PFSK-1 (cell line): Measurements from ENCODE around the gene U2AF2.

ENCODE experiments used
- FOXP2 ChIP-seq: optimal IDR thresholded peaks from 2 replicates; pipeline ENCODE3; 2011; ENCODE audit warnings: borderline replicate concordance, control low read depth, inconsistent platforms; ENCODE audit not compliant: insufficient read depth; ENCODE audit errors: extremely low read length, extremely low read depth
- POLR2AphosphoS5 ChIP-seq: IDR thresholded peaks from 2 replicates; pipeline ENCODE4 v1.6.1; 2012; ENCODE audit warnings: low read depth, mild to moderate bottlenecking, control low read depth, low read length, moderate library complexity
- REST ChIP-seq, 2 experiments: IDR thresholded peaks; 2 replicates each; pipeline versions ENCODE4 v1.6.1 to v1.8.0; 2011 to 2012; ENCODE audit warnings: low read depth in 2 of 2, low read length in 2 of 2, control low read depth in 1 of 2, inconsistent platforms in 1 of 2, mild to moderate bottlenecking in 1 of 2, moderate library complexity in 1 of 2; ENCODE audit not compliant: insufficient read depth in 1 of 2
- SIN3A ChIP-seq: IDR thresholded peaks from 2 replicates; pipeline ENCODE4 v1.6.1; 2012; ENCODE audit warnings: mild to moderate bottlenecking, low read length, moderate library complexity, borderline replicate concordance; ENCODE audit not compliant: insufficient read depth
- TAF1 ChIP-seq: IDR thresholded peaks from 2 replicates; pipeline ENCODE4 v1.6.1; 2012; ENCODE audit warnings: low read length, control low read depth, borderline replicate concordance; ENCODE audit not compliant: insufficient read depth

The U2AF2 gene

GRCh38 chr19:55645512-55645881 is 9.3 kb upstream of the U2AF2 start:
- TF ChIP-seq TAF1 (no peak), SIN3A (no peak)

- peak; percentile 44; the same call in 1 of the 2 replicates for TF ChIP-seq POLR2AphosphoS5
- no peak for TF ChIP-seq REST (IDR thresholded peaks at IDR 0.05; ENCODE audit: insufficient read depth in 1 of 2, low read depth in 2 of 2, low read length in 2 of 2)
These were observed 7.7 kb upstream of the U2AF2 start for GRCh38 chr19:55646889-55647731.

- TF ChIP-seq POLR2AphosphoS5 (no peak), FOXP2 (peak; percentile 78), TAF1 (0 out of 2 replicates have a peak, but pooled peaks have one; percentile 12)
These were observed 6.9 kb upstream of the U2AF2 start, which contains the start of gene CCDC106 for GRCh38 chr19:55647732-55648584. CCDC106 (plus strand) TSS chr19:55648212; CDS start chr19:55649047, 835 bp downstream.

- TF ChIP-seq SIN3A: no peak
- TF ChIP-seq POLR2AphosphoS5: no peak
- TF ChIP-seq REST (IDR thresholded peaks at IDR 0.05; ENCODE audit: insufficient read depth in 1 of 2, low read depth in 2 of 2, low read length in 2 of 2): no peak
- no peak for TF ChIP-seq FOXP2
- TF ChIP-seq TAF1: no peak
These were observed 6.1 kb upstream of the U2AF2 start for GRCh38 chr19:55648585-55649267.

GRCh38 chr19:55649268-55650125 is 5.3 kb upstream of the U2AF2 start:
- TF ChIP-seq TAF1 (no peak), POLR2AphosphoS5 (no peak), FOXP2 (no peak), SIN3A (no peak), REST (IDR thresholded peaks at IDR 0.05; ENCODE audit: insufficient read depth in 1 of 2, low read depth in 2 of 2, low read length in 2 of 2) (no peak)
